LNCAP (cell line): ENCODE data around the gene SPATA20.

ENCODE experiments used
- TF ChIP-seq, protein P1 (sequence below): fragments of 450-650 bp; IDR thresholded peaks from 2 replicates; pipeline ENCODE4 v1.5.1; 2017; ENCODE audit warnings: mild to moderate bottlenecking

Gene SPATA20

GRCh38 chr17:50585346-50585745 lies 38.4 kb downstream of the SPATA20 start:
- TF ChIP-seq, protein P1, sequence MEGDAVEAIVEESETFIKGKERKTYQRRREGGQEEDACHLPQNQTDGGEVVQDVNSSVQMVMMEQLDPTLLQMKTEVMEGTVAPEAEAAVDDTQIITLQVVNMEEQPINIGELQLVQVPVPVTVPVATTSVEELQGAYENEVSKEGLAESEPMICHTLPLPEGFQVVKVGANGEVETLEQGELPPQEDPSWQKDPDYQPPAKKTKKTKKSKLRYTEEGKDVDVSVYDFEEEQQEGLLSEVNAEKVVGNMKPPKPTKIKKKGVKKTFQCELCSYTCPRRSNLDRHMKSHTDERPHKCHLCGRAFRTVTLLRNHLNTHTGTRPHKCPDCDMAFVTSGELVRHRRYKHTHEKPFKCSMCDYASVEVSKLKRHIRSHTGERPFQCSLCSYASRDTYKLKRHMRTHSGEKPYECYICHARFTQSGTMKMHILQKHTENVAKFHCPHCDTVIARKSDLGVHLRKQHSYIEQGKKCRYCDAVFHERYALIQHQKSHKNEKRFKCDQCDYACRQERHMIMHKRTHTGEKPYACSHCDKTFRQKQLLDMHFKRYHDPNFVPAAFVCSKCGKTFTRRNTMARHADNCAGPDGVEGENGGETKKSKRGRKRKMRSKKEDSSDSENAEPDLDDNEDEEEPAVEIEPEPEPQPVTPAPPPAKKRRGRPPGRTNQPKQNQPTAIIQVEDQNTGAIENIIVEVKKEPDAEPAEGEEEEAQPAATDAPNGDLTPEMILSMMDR = no peak

DNA sequence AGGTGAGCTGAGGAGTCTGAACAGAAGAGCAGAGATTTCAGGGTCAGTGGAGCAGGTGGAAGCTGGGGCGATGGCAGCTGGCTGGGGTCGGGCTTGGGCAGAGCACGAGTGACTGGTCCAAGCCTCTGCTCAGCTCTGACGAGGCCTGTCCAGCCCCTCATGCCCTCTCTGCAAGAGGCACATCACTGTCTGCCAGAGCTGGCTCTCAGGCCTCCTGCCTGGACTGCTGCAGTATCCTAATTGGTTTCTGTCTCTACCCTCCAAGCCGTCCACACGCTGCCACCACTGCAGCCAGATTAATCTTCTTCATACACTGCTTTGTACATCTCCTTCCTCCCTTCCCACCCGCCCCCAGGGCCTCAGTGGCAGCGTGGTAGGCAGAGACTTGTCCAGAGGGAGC lies 38.9 kb downstream of the SPATA20 start:
- TF ChIP-seq, protein P1 = no peak

DNA sequence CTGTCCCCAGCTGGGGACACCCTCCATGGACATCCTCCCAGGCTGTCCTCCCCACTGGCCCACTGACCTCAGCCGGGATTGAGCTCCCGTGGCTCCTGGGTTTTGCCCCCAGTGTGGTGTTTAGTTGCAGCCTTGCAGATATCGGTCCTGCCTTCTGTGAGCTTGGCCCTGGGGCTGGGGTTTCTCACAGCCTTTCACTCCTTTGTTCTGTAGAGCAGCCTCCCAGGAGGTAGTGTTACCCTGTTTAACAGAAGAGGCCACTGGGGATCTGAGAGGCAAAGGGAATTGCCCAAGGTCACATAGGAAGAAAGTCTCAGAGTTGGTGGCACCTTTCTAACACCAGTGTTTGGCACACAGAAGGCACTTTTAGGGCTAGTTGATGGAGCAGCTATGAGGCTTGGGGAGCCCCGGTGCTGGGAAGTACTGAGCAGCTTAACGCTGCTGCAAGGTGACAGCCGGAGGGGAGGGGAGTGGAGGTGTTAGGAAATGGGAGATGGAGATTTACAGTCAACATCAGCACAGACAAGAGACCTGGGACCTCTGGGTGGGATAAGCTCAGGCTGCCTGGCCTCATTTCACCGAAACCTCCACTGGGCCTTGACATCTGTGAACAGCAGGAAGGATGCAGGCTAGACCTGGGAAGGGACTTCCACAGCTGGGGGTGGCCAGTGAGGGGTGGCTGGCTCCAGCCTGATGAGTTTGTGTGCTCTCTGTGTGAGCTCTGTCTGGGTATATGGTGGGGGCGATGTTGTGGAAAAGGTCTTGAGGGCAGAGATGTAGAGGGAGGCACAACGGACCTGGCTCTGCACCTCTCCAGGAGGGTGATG lies 39.7 kb downstream of the SPATA20 start:
- TF ChIP-seq, protein P1 = no peak

DNA sequence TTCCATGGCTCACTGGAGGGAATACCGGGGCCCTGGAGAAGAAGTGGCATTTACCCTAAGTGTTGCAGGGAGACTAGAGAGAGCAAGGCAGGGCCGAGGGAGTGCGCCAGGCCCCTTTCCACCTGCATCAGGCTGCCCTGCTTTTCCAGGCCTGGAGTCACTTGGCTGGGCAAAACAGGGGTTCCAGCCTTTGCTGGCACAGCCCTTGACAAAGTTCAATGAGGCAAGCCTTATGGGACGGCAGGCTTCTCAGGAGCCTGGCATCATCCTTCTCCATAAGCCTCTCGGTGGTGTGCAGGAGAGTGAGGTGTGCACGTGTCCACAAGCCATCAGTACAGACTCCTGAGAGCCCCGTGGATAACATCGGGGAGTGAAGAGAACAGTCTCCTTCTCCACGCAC lies 40.6 kb downstream of the SPATA20 start:
- TF ChIP-seq, protein P1 = no peak

DNA sequence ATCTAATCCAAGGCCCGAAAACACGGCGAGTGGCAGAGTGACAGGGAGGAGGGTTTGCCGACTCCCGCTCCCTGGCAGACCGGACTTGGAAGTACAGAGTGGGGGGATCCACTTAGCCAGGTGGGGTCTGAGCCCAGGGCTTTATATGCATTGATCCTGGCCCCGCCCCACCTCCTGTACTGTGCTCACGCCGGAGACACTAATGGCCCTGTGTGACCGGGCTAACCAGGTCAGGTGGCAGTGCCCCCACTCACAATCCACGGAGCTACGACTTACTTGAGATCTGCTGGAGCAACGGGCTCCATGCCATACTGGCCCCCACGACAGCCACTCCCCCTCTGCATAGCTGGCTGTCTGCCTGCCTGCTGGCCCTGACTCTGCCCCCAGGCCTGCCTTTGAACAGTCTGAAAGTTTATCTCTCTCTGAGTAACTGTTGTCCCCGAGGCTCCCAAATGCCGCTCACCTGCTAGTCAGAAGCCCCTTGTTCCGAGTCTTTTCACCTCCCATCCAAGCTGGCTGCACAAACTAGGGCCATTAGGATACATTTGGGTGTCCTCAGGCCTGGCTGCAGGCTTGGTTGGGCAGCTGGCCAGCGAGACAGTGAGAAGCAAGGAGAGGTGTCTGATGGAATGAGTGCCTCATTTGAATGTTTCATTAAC lies 41.5 kb downstream of the SPATA20 start:
- TF ChIP-seq, protein P1 = no peak

DNA sequence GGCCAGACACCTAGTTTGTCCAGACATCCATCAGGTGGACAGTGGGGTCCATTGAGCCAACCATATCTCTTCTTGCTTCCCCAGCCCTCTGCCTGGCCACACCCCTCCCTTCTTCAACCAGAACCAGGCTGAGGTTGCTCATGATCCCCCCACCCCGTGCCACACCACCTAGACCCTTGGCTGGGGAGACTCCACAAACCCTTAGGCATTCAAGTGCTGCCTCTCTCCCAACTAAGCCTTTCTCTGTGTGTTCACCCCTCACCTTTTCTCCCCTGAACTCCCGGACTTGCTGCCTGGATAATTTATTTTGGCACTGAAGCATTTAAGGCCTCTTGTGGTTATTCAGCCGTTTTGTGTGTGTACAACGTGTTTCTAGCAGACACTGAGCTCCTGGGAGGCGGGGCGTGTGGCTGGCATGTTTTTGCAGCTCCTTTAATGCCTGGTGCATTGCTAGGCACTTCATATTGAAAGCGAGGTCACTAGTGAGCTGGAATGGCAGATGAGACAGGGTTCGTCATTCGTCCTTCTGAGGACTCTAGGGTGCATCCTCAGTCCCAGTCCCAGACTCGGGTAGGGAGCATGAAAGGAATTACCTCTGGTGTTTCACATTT lies 42.2 kb downstream of the SPATA20 start:
- TF ChIP-seq, protein P1 = no peak

DNA sequence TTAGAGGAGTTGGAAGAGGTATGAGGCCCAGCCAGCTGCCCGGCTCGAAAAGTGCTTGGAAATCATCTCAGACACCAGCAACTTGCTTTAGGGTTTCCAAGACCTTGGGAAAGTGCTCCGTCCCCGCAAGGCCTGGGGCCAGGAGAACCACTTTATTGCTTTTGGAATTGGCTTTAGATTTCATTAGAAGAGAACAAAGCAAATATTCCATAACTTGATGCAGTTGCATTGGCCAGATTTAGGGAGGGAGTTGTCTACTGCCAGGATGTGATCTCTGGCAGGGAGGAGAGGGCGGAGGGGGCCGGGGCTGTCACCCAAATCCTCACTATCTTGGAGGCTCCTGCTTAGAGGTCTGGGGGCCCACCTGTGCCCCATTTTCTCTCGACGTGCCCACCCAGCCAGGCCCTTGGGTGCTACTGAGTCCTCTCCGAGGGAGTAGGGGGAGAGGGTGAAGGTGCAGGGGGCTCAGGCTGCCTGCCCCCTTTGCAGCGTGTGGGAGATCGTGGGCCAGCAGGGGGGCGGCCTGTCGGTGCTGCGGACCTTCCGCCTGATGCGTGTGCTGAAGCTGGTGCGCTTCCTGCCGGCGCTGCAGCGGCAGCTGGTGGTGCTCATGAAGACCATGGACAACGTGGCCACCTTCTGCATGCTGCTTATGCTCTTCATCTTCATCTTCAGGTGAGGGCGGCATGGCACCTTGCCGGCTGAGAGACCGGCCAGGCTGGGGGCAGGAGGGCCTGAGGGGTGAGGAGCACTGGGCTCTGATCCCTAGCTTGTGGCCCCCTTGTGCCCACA lies 44.2 kb downstream of the SPATA20 start:
- TF ChIP-seq, protein P1 = no peak
